ENCODE results near the gene ATL2.

The ATL2 gene

GRCh38 chr2:38374984-38375383, 2.1 kb downstream of the ATL2 start:
- peak; percentile 24 for DNase-seq (ENCODE audit: low read depth)
- H3K4me3 ChIP-seq (ENCODE audit: low read depth, low read length), result peak overlapping the region; percentile 95

GRCh38 chr2:38371235-38371634, 5.8 kb downstream of the ATL2 start:
- no peak overlapping the region for H3K4me3 ChIP-seq (ENCODE audit: low read depth, low read length)
- no peak for DNase-seq (ENCODE audit: low read depth)
- TF ChIP-seq CTCF (IDR thresholded peaks at IDR 0.05; ENCODE audit: low read depth, low read length) (no peak), MYC (IDR thresholded peaks at IDR 0.05; ENCODE audit: low read depth, low read length) (no peak), POLR2A (IDR thresholded peaks at IDR 0.05; ENCODE audit: extremely low read depth, insufficient read length) (no peak), MAX (IDR thresholded peaks at IDR 0.05; ENCODE audit: low read depth, low read length) (no peak)

More at GRCh38 chr2:38374984-38375383, 2.1 kb downstream of the ATL2 start:
- no peak for TF ChIP-seq MAX (IDR thresholded peaks at IDR 0.05; ENCODE audit: low read depth, low read length)
- no peak for TF ChIP-seq POLR2A (IDR thresholded peaks at IDR 0.05; ENCODE audit: extremely low read depth, insufficient read length)
- TF ChIP-seq MYC (IDR thresholded peaks at IDR 0.05; ENCODE audit: low read depth, low read length), result no peak
- no peak for TF ChIP-seq CTCF (IDR thresholded peaks at IDR 0.05; ENCODE audit: low read depth, low read length)

DNA sequence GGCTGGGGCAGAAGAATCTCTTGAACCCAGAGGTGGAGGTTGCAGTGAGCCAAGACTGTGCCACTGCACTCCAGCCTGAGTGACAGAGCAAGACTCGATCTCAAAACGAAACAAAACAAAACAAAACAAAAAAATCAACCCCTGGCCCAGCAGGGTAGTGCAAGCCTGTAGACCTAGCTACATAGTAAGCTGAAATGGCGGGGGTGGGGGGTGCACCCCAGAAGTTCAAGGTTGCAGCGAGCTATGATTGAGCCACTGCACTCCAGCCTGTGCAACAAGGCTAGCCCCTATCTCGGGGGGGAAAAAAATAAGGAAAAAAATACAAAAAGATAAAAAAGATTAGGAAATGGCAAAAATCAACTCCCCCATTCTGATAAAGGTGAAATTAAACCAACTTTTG, 6.4 kb downstream of the ATL2 start:
- no peak overlapping the region for H3K4me3 ChIP-seq (ENCODE audit: low read depth, low read length)
- no peak for DNase-seq (ENCODE audit: low read depth)
- TF ChIP-seq MAX (IDR thresholded peaks at IDR 0.05; ENCODE audit: low read depth, low read length) (no peak), POLR2A (IDR thresholded peaks at IDR 0.05; ENCODE audit: extremely low read depth, insufficient read length) (no peak), MYC (IDR thresholded peaks at IDR 0.05; ENCODE audit: low read depth, low read length) (no peak), CTCF (IDR thresholded peaks at IDR 0.05; ENCODE audit: low read depth, low read length) (no peak)

DNA sequence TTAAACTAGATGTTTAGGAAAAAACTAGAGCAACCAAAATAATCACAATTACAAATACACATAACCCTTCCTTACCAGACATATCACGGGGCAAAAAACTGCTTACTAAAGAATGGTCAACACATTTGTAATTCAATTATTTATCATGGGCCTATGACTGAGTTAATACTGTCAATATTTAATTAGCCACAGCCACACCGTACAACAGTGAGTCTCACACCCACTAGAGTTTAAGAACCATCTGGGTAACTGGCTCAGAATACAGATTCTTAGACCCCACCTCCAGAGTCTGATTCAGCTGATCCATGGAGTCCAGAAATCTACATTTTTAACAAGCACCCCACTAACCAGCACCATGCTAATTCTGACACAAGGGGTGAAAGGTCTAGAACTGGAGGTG, 14.8 kb downstream of the ATL2 start:
- no peak for DNase-seq (ENCODE audit: low read depth)
- TF ChIP-seq MYC (IDR thresholded peaks at IDR 0.05; ENCODE audit: low read depth, low read length) (no peak), POLR2A (IDR thresholded peaks at IDR 0.05; ENCODE audit: extremely low read depth, insufficient read length) (no peak), MAX (IDR thresholded peaks at IDR 0.05; ENCODE audit: low read depth, low read length) (no peak), CTCF (IDR thresholded peaks at IDR 0.05; ENCODE audit: low read depth, low read length) (no peak)
- no peak overlapping the region for H3K4me3 ChIP-seq (ENCODE audit: low read depth, low read length)

GRCh38 chr2:38360177-38360576, 16.9 kb downstream of the ATL2 start:
- no peak overlapping the region for H3K4me3 ChIP-seq (ENCODE audit: low read depth, low read length)
- DNase-seq (ENCODE audit: low read depth), result no peak
- TF ChIP-seq CTCF (IDR thresholded peaks at IDR 0.05; ENCODE audit: low read depth, low read length) (no peak), MAX (IDR thresholded peaks at IDR 0.05; ENCODE audit: low read depth, low read length) (no peak), POLR2A (IDR thresholded peaks at IDR 0.05; ENCODE audit: extremely low read depth, insufficient read length) (no peak), MYC (IDR thresholded peaks at IDR 0.05; ENCODE audit: low read depth, low read length) (no peak)

DNA sequence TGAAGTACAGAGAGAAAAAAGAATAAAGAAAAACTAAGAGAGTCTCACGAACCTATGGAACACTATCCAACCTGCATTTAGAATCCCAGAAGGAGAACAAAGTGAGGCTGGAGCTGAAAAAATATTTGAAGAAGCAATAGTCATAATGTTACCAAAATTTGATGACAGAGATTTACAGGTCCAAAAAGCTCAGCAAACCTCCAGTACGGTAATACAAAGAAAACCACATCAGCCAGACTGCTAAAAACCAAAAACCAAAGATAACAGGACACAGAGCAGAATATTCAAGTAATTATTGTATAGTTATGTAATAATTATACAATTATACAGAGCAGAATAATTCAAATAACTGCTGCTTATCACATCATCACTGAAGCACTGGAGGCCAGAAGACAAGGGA, 23.7 kb downstream of the ATL2 start:
- no peak overlapping the region for H3K4me3 ChIP-seq (ENCODE audit: low read depth, low read length)
- TF ChIP-seq CTCF (IDR thresholded peaks at IDR 0.05; ENCODE audit: low read depth, low read length), result no peak
- TF ChIP-seq POLR2A (IDR thresholded peaks at IDR 0.05; ENCODE audit: extremely low read depth, insufficient read length), result no peak
- no peak for TF ChIP-seq MYC (IDR thresholded peaks at IDR 0.05; ENCODE audit: low read depth, low read length)
- no peak for TF ChIP-seq MAX (IDR thresholded peaks at IDR 0.05; ENCODE audit: low read depth, low read length)
- DNase-seq (ENCODE audit: low read depth), result no peak

All from NB4 (cell line).